Measurements from ENCODE around the gene PMPCB.
A peak's percentile ranks its signal among the peaks of the same experiment; 100 is the strongest.
"Not testable (repeated sequence)": the region's sequence is repeated elsewhere in the genome, so short reads cannot be mapped to it uniquely, and the experiment has no call there.

- TF ChIP-seq YY1 (IDR thresholded peaks at IDR 0.05; ENCODE audit: low read depth, low read length); TAF1 (IDR thresholded peaks at IDR 0.05; ENCODE audit: borderline replicate concordance, low read depth, low read length); EZH2 (IDR thresholded peaks at IDR 0.05; ENCODE audit: borderline replicate concordance, control insufficient read depth, low read depth, low read length); CHD1 (IDR thresholded peaks at IDR 0.05; ENCODE audit: low read depth, low read length); ATF2 (IDR thresholded peaks at IDR 0.05; ENCODE audit: low read length): not testable (repeated sequence)
- TF ChIP-seq, protein P1, sequence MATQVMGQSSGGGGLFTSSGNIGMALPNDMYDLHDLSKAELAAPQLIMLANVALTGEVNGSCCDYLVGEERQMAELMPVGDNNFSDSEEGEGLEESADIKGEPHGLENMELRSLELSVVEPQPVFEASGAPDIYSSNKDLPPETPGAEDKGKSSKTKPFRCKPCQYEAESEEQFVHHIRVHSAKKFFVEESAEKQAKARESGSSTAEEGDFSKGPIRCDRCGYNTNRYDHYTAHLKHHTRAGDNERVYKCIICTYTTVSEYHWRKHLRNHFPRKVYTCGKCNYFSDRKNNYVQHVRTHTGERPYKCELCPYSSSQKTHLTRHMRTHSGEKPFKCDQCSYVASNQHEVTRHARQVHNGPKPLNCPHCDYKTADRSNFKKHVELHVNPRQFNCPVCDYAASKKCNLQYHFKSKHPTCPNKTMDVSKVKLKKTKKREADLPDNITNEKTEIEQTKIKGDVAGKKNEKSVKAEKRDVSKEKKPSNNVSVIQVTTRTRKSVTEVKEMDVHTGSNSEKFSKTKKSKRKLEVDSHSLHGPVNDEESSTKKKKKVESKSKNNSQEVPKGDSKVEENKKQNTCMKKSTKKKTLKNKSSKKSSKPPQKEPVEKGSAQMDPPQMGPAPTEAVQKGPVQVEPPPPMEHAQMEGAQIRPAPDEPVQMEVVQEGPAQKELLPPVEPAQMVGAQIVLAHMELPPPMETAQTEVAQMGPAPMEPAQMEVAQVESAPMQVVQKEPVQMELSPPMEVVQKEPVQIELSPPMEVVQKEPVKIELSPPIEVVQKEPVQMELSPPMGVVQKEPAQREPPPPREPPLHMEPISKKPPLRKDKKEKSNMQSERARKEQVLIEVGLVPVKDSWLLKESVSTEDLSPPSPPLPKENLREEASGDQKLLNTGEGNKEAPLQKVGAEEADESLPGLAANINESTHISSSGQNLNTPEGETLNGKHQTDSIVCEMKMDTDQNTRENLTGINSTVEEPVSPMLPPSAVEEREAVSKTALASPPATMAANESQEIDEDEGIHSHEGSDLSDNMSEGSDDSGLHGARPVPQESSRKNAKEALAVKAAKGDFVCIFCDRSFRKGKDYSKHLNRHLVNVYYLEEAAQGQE (IDR thresholded peaks at IDR 0.05; ENCODE audit: low read depth, low read length), result not testable (repeated sequence)
- TF ChIP-seq RB1 (IDR thresholded peaks at IDR 0.05; ENCODE audit: borderline replicate concordance), result 0 out of 2 replicates have a peak, but pooled peaks have one; percentile 86
Measured at GRCh38 chr7:103279636-103279962, 17.6 kb upstream of the PMPCB start.

Data from GM12878 (cell line).